ENCODE results near the gene C11orf42. TPM values are rescaled to one million over a fixed set of nuclear protein-coding genes. Genes with fewer than 3 reads are reported as not detected.

Gene C11orf42
- total RNA-seq, 1 experiment from 2014 or later: not detected

- H3K9ac ChIP-seq (ENCODE audit: extremely low read depth, insufficient read length, low read length): no peak overlapping the region
- H3K79me1 ChIP-seq (ENCODE audit: insufficient read depth, low read depth, low read length, poor library complexity, severe bottlenecking): no peaks in the 10 kb centered on the region
- no peak overlapping the region for H3K23ac ChIP-seq (ENCODE audit: insufficient read length, low read depth, low read length)
- TF ChIP-seq, protein P1, sequence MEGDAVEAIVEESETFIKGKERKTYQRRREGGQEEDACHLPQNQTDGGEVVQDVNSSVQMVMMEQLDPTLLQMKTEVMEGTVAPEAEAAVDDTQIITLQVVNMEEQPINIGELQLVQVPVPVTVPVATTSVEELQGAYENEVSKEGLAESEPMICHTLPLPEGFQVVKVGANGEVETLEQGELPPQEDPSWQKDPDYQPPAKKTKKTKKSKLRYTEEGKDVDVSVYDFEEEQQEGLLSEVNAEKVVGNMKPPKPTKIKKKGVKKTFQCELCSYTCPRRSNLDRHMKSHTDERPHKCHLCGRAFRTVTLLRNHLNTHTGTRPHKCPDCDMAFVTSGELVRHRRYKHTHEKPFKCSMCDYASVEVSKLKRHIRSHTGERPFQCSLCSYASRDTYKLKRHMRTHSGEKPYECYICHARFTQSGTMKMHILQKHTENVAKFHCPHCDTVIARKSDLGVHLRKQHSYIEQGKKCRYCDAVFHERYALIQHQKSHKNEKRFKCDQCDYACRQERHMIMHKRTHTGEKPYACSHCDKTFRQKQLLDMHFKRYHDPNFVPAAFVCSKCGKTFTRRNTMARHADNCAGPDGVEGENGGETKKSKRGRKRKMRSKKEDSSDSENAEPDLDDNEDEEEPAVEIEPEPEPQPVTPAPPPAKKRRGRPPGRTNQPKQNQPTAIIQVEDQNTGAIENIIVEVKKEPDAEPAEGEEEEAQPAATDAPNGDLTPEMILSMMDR (conservative IDR thresholded peaks at IDR 0.05): no peak
- no peak for DNase-seq
- H3K27ac ChIP-seq (ENCODE audit: insufficient read length, low read depth, low read length): no peak overlapping the region
- H2BK12ac ChIP-seq (ENCODE audit: insufficient read length, low read depth, low read length): no peak overlapping the region
- no peaks in the 10 kb centered on the region for H3K9me3 ChIP-seq (ENCODE audit: control insufficient read depth, low read depth, low read length)
- WGBS (ENCODE audit: extremely low coverage, insufficient read length, low lambda C conversion rate): no CpG with 5 or more reads among the region's 28 CpGs
- no peak overlapping the region for H2BK15ac ChIP-seq (ENCODE audit: low read depth, low read length)
- H3K4me2 ChIP-seq (ENCODE audit: insufficient read depth, insufficient read length, low read length): no peak overlapping the region
- Mint-ChIP-seq H3K27me3 (ENCODE audit: low read depth) (peaks cover 16% of the 10 kb centered on the region), H3K27ac (no peak overlapping the region), H3K4me1 (peaks cover 11 to 17% of the 10 kb centered on the region in 2 experiments), H3K4me3 (no peak overlapping the region), H3K9me3 (no peaks in the 10 kb centered on the region), H3K36me3 (ENCODE audit: insufficient read depth in 1 of 3, low read depth in 3 of 3) (no peaks in the 10 kb centered on the region)
- no peaks in the 10 kb centered on the region for H3K27me3 ChIP-seq (ENCODE audit: insufficient read depth, low read length)
- no peak overlapping the region for H3T11ph ChIP-seq (ENCODE audit: low read length)
- H2BK5ac ChIP-seq (ENCODE audit: insufficient read length, low read length): no peak overlapping the region
- H4K8ac ChIP-seq (replicated peaks; ENCODE audit: insufficient read length, low read depth, low read length): no peak overlapping the region
- H2AK5ac ChIP-seq (ENCODE audit: insufficient read length, low read length): no peak overlapping the region
- no peak overlapping the region for H3K18ac ChIP-seq (ENCODE audit: insufficient read length, low read depth, low read length)
- H2BK120ac ChIP-seq (ENCODE audit: low read depth, low read length, poor library complexity, severe bottlenecking): no peak overlapping the region
- no peaks in the 10 kb centered on the region; the same call in 1 of the 2 replicates for H3K4me1 ChIP-seq (ENCODE audit: insufficient read depth, low read length)
- no peak overlapping the region for H3K56ac ChIP-seq (ENCODE audit: insufficient read length, low read depth, low read length)
- H4K91ac ChIP-seq (ENCODE audit: insufficient read length, low read depth, low read length): no peak overlapping the region
- no peak overlapping the region for H3K4ac ChIP-seq (ENCODE audit: low read depth, low read length)
- no peak overlapping the region for H2AFZ ChIP-seq (ENCODE audit: low read length)
- H4K5ac ChIP-seq (ENCODE audit: insufficient read length, low read depth, low read length): no peak overlapping the region
- H3K23me2 ChIP-seq (ENCODE audit: insufficient read length, low read depth, low read length, poor library complexity, severe bottlenecking): no peaks in the 10 kb centered on the region
- H2BK20ac ChIP-seq (ENCODE audit: low read depth, low read length, poor library complexity, severe bottlenecking): no peak overlapping the region
- H4K20me1 ChIP-seq (ENCODE audit: control insufficient read depth, insufficient read depth, insufficient read length): no peaks in the 10 kb centered on the region
- no peak overlapping the region for H3K14ac ChIP-seq (ENCODE audit: insufficient read depth, low read length)
- no peaks in the 10 kb centered on the region for H3K79me2 ChIP-seq (ENCODE audit: insufficient read depth, low read length)
These were observed 34.8 kb downstream of the C11orf42 start for GRCh38 chr11:6240139-6240538.
